Left ventricle myocardium inferior (tissue), 1 donor: ENCODE data around the gene SPTLC2. TPM values are rescaled to one million over a fixed set of nuclear protein-coding genes. Genes with fewer than 3 reads are reported as not detected.
"Not testable (repeated sequence)": the region's sequence is repeated elsewhere in the genome, so short reads cannot be mapped to it uniquely, and the experiment has no call there.

Source experiments
- DNase-seq: peaks from one replicate; pipeline ENCODE4 v3.0.0-alpha.2; 2020
- H3K27ac ChIP-seq: fragments of 200-600 bp; replicated peaks from 2 replicates; pipeline ENCODE4 v1.8.0; 2021
- H3K27me3 ChIP-seq: fragments of 200-600 bp; 2 replicates; pipeline ENCODE4 v1.8.0; 2021; ENCODE audit warnings: low read depth
- H3K36me3 ChIP-seq: fragments of 200-600 bp; 2 replicates; pipeline ENCODE4 v1.8.0; 2021
- H3K4me1 ChIP-seq: fragments of 200-600 bp; 2 replicates; pipeline ENCODE4 v1.8.0; 2021
- H3K4me3 ChIP-seq: fragments of 200-600 bp; 2 replicates; pipeline ENCODE4 v1.8.0; 2021; ENCODE audit warnings: mild to moderate bottlenecking, moderate library complexity
- H3K9me3 ChIP-seq: fragments of 200-600 bp; replicated peaks from 2 replicates; pipeline ENCODE4 v1.8.0; 2021
- CTCF ChIP-seq: fragments of 200-600 bp; IDR thresholded peaks from 2 replicates; pipeline ENCODE4 v1.8.0; 2021; ENCODE audit warnings: antibody characterized with exemption, mild to moderate bottlenecking, borderline replicate concordance
- intact Hi-C: fragments of 100-400 bp; cut with micrococcal nuclease; formaldehyde crosslinking; loops from one replicate; pipeline ENCODE4 v1.11.0; 2022
- total RNA-seq: library from RNA; stranded (reverse); fragmentation: NEBNext Ultra II Directional; extraction: Animal tissue kit (Norgen Biotek cat#: 25700); gene quantifications from one replicate; pipeline ENCODE4 v1.2.1, GENCODE V29; 2021
- donor health status: DM: no; HTN: yes; CAD: no; lungs with severe emphysema.

Gene SPTLC2
- total RNA-seq, 1 donor from 2014 or later = 11.5 TPM

GRCh38 chr14:77598366-77599070 is 17.9 kb downstream of the SPTLC2 start:
- intact Hi-C loops = no loop called here
- H3K4me3 ChIP-seq = no peak overlapping the region
- H3K27me3 ChIP-seq = no peaks in the 10 kb centered on the region
- peak overlapping the region; percentile 29 for H3K27ac ChIP-seq
- peaks cover 40% of the 10 kb centered on the region for H3K4me1 ChIP-seq
- H3K9me3 ChIP-seq = no peaks in the 10 kb centered on the region
- H3K36me3 ChIP-seq = peaks cover 30% of the 10 kb centered on the region
- no peak for TF ChIP-seq CTCF
- DNase-seq = no peak

- Histone ChIP-seq H3K4me3 (no peak overlapping the region), H3K27ac (peak overlapping the region; percentile 39)
Measured at GRCh38 chr14:77593501-77593961, 22.9 kb downstream of the SPTLC2 start.

GRCh38 chr14:77590845-77591485 is 25.5 kb downstream of the SPTLC2 start:
- intact Hi-C loops = no loop called here
- no peak for DNase-seq
- no peak for TF ChIP-seq CTCF
- H3K27ac ChIP-seq = peak overlapping the region; percentile 4
- H3K9me3 ChIP-seq = no peaks in the 10 kb centered on the region
- H3K27me3 ChIP-seq = no peaks in the 10 kb centered on the region
- H3K4me1 ChIP-seq = peaks cover 35% of the 10 kb centered on the region
- H3K4me3 ChIP-seq = no peak overlapping the region
- H3K36me3 ChIP-seq = peaks cover 14% of the 10 kb centered on the region

More at GRCh38 chr14:77593501-77593961, 22.9 kb downstream of the SPTLC2 start:
- peaks cover 38% of the 10 kb centered on the region for H3K4me1 ChIP-seq
- DNase-seq = no peak
- no peaks in the 10 kb centered on the region for H3K27me3 ChIP-seq
- H3K9me3 ChIP-seq = no peaks in the 10 kb centered on the region
- H3K36me3 ChIP-seq = peaks cover 30% of the 10 kb centered on the region
- no peak for TF ChIP-seq CTCF
- intact Hi-C loops = no loop called here

GRCh38 chr14:77589099-77589498 is 27.3 kb downstream of the SPTLC2 start:
- DNase-seq = no peak
- intact Hi-C loops = no loop called here
- H3K4me1 ChIP-seq = peaks cover 48% of the 10 kb centered on the region
- H3K27ac ChIP-seq = peak overlapping the region; percentile 32
- no peaks in the 10 kb centered on the region for H3K27me3 ChIP-seq
- no peak overlapping the region for H3K4me3 ChIP-seq
- no peaks in the 10 kb centered on the region for H3K36me3 ChIP-seq
- no peak for TF ChIP-seq CTCF
- no peaks in the 10 kb centered on the region for H3K9me3 ChIP-seq

- intact Hi-C loops, H3K9me3 ChIP-seq, H3K36me3 ChIP-seq, H3K4me3 ChIP-seq, H3K27me3 ChIP-seq, DNase-seq: not testable (repeated sequence)
- Histone ChIP-seq H3K4me1 (peaks cover 46% of the 10 kb centered on the region), H3K27ac (peak overlapping the region; percentile 32)
Measured at GRCh38 chr14:77588411-77589025, 27.9 kb downstream of the SPTLC2 start.
